HFF-Myc (cell line): ENCODE measurements around the gene TTC28.

Experiments
- DNase-seq: peaks from one replicate; pipeline ENCODE4 v3.0.0-alpha.2; 2011; ENCODE audit warnings: low read depth; ENCODE audit errors: extremely low read depth
- H3K4me3 ChIP-seq: replicated peaks from 2 replicates; pipeline ENCODE4 v1.5.1; 2011; ENCODE audit warnings: low read depth, mild to moderate bottlenecking, control low read depth, low read length
- CTCF ChIP-seq: IDR thresholded peaks from 2 replicates; pipeline ENCODE4 v1.5.1; 2012; ENCODE audit warnings: mild to moderate bottlenecking, low read depth, low read length, control low read depth; ENCODE audit errors: missing control alignments

The TTC28 gene

GRCh38 chr22:27988704-27989103 lies 690.9 kb downstream of the TTC28 start:
- DNase-seq = no peak
- no peak overlapping the region for H3K4me3 ChIP-seq

DNA sequence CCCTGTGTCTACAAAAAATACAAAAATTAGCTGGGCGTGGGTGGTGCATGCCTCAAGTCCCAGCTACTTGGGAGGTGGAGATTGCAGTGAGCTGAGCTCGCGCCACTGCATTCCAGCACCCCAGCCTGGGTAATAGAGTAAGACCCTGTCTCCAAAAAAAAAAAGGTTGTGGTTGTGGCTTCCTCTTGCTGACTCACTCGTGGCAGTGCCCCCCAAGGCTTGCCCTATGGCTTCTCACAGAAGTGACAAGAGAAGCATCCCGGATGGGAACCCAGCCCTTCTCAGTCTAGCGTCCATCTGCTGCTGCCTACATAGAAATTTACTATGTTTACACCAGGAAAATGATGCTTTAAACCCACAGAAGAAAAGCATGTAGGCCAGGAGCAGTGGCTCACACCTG lies 692.1 kb downstream of the TTC28 start:
- H3K4me3 ChIP-seq = no peak overlapping the region
- peak; percentile 31 for DNase-seq
- no peak for TF ChIP-seq CTCF

More at GRCh38 chr22:27988704-27989103, 690.9 kb downstream of the TTC28 start:
- TF ChIP-seq CTCF = no peak

DNA sequence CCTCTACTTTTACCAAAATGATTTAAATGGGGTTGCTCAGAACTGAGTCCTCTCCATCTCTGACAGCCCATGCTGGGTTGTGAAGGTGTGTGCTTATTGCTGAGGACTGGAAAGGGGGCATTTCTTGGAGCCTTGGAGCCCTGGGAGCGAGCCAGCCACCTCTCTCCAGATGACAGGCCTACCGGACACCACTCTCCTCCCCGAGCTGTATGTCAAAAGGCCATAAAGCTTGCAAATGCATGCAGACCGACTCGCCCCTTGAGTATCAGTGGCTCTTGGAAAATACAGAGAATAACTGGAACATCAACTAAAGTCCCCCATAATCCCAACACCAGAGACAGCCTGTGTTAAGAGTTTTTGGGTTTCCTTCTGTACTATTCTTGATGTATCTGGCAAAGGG lies 692.7 kb downstream of the TTC28 start:
- DNase-seq = no peak
- TF ChIP-seq CTCF = no peak
- H3K4me3 ChIP-seq = no peak overlapping the region

DNA sequence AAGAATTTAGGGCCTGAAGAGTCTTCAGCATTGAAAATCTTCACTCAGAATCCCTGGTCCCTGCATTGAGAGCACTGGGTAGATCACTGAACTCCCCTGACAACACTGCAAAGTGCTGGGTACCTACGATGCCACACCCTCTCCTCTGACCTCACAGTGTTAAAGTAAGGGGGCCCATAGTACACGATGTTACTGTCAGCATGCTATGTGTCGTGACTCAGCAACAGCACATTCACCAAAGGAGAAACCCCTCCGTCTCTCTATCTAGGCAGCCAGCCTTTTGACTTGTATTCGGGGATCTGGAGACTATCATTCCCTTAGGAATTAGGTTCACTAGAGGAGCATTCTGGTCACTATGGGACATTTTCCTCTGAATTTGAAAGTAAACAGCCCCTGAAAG lies 693.2 kb downstream of the TTC28 start:
- TF ChIP-seq CTCF = no peak
- no peak overlapping the region for H3K4me3 ChIP-seq
- no peak for DNase-seq

- no peak overlapping the region for H3K4me3 ChIP-seq
- no peak for DNase-seq
- TF ChIP-seq CTCF = no peak
Measured at GRCh38 chr22:27985323-27986275, 694.0 kb downstream of the TTC28 start.

DNA sequence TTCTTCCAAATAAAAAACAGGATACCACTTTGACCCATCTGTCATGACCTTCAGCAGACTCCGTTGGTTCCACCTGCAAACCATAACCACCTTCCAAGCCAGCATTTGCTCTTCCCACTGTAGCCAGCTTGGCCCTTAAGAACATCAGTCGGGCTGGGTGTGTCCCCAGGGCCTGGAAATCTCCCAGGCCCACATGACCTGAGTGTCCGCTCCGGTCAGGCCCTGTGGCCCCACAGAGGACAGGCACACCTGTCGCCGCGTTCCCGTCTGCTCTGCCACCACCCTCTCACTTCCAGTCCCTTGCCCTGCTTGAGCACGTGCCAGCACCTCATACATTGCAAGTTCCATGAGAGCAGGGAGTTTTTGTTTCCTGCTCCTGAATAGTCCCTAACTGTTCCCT lies 694.9 kb downstream of the TTC28 start:
- no peak for TF ChIP-seq CTCF

More for the DNA sequence above, 694.9 kb downstream of the TTC28 start:
- no peak for DNase-seq
- no peak overlapping the region for H3K4me3 ChIP-seq
